ENCODE measurements around the gene SHC4.

The SHC4 gene

GRCh38 chr15:48803877-48804276, 159.8 kb downstream of the SHC4 start:
- Histone ChIP-seq H3K27ac (replicated peaks; ENCODE audit: low read length) (no peak overlapping the region), H3K36me3 (replicated peaks in 1 of 2; ENCODE audit: control insufficient read depth in 2 of 2, insufficient read depth in 2 of 2, low read length in 2 of 2) (peaks cover 1 to 19% of the 10 kb centered on the region in 2 donors), H3K9ac (ENCODE audit: low read depth, low read length, poor library complexity) (no peak overlapping the region), H3K18ac (ENCODE audit: low read length) (no peak overlapping the region), H3K23ac (ENCODE audit: low read depth, low read length, poor library complexity) (no peak overlapping the region), H2BK15ac (ENCODE audit: low read length) (no peak overlapping the region), H3K9me3 (replicated peaks in 1 of 2; ENCODE audit: control insufficient read depth in 2 of 2, insufficient read depth in 1 of 2, low read depth in 1 of 2, low read length in 2 of 2) (no peaks in the 10 kb centered on the region), H3K79me1 (ENCODE audit: low read depth, low read length) (no peaks in the 10 kb centered on the region), H3K14ac (ENCODE audit: low read length) (no peak overlapping the region), H3K4ac (ENCODE audit: low read length) (no peak overlapping the region), H2BK12ac (ENCODE audit: low read length) (no peak overlapping the region), H2BK120ac (ENCODE audit: low read depth, low read length) (no peak overlapping the region), H3K4me3 (ENCODE audit: low read length in 2 of 2) (no peak overlapping the region), H3K27me3 (ENCODE audit: control insufficient read depth in 3 of 3, insufficient read depth in 3 of 3, low read depth in 1 of 3, low read length in 3 of 3) (no peaks in the 10 kb centered on the region), H4K91ac (ENCODE audit: low read depth, low read length, poor library complexity) (no peak overlapping the region), H4K8ac (ENCODE audit: low read depth, low read length) (no peak overlapping the region), H2AFZ (ENCODE audit: low read length) (no peak overlapping the region), H3K4me1 (ENCODE audit: control insufficient read depth in 2 of 2, insufficient read depth in 1 of 2, low read depth in 1 of 2, low read length in 2 of 2) (peaks cover 0 to 2% of the 10 kb centered on the region in 2 donors), H2BK5ac (ENCODE audit: low read length) (no peak overlapping the region), H2AK5ac (ENCODE audit: low read depth, low read length) (no peak overlapping the region), H3K4me2 (ENCODE audit: insufficient read depth, low read length, poor library complexity, severe bottlenecking) (no peak overlapping the region)
- no peak for DNase-seq (ENCODE audit: low spot score)
- WGBS, 2 donors (ENCODE audit: extremely low coverage in 2 of 2, insufficient read length in 2 of 2, insufficient replicate concordance in 1 of 2) = no CpG with 5 or more reads among the region's 2 CpGs

- no peak overlapping the region for H4K91ac ChIP-seq (ENCODE audit: low read depth, low read length, poor library complexity)
- no peaks in the 10 kb centered on the region for H3K79me1 ChIP-seq (ENCODE audit: low read depth, low read length)
- no peak overlapping the region for H2BK120ac ChIP-seq (ENCODE audit: low read depth, low read length)
- H3K23ac ChIP-seq (ENCODE audit: low read depth, low read length, poor library complexity) = no peak overlapping the region
- H2BK12ac ChIP-seq (ENCODE audit: low read length) = no peak overlapping the region
- no peak overlapping the region for H2BK15ac ChIP-seq (ENCODE audit: low read length)
- no peak overlapping the region for H3K4ac ChIP-seq (ENCODE audit: low read length)
- H3K9me3 ChIP-seq (replicated peaks in 1 of 2; ENCODE audit: control insufficient read depth in 2 of 2, insufficient read depth in 1 of 2, low read depth in 1 of 2, low read length in 2 of 2) = no peaks in the 10 kb centered on the region
- no peaks in the 10 kb centered on the region for H3K27me3 ChIP-seq (ENCODE audit: control insufficient read depth in 3 of 3, insufficient read depth in 3 of 3, low read depth in 1 of 3, low read length in 3 of 3)
- H2AFZ ChIP-seq (ENCODE audit: low read length) = no peak overlapping the region
- H3K14ac ChIP-seq (ENCODE audit: low read length) = no peak overlapping the region
- no peak overlapping the region for H3K4me3 ChIP-seq (ENCODE audit: low read length in 2 of 2)
- H4K8ac ChIP-seq (ENCODE audit: low read depth, low read length) = no peak overlapping the region
- DNase-seq (ENCODE audit: low spot score) = no peak
- H2BK5ac ChIP-seq (ENCODE audit: low read length) = no peak overlapping the region
- no peak overlapping the region for H3K27ac ChIP-seq (replicated peaks; ENCODE audit: low read length)
- peaks cover 0 to 3% of the 10 kb centered on the region in 2 donors for H3K4me1 ChIP-seq (ENCODE audit: control insufficient read depth in 2 of 2, insufficient read depth in 1 of 2, low read depth in 1 of 2, low read length in 2 of 2)
- H3K4me2 ChIP-seq (ENCODE audit: insufficient read depth, low read length, poor library complexity, severe bottlenecking) = no peak overlapping the region
- H3K9ac ChIP-seq (ENCODE audit: low read depth, low read length, poor library complexity) = no peak overlapping the region
- H3K18ac ChIP-seq (ENCODE audit: low read length) = no peak overlapping the region
- H2AK5ac ChIP-seq (ENCODE audit: low read depth, low read length) = no peak overlapping the region
- H3K36me3 ChIP-seq (replicated peaks in 1 of 2; ENCODE audit: control insufficient read depth in 2 of 2, insufficient read depth in 2 of 2, low read length in 2 of 2) = peaks cover 1 to 19% of the 10 kb centered on the region in 2 donors
These were observed 160.9 kb downstream of the SHC4 start for GRCh38 chr15:48802867-48803266.

GRCh38 chr15:48802257-48802656, 161.5 kb downstream of the SHC4 start:
- no peak overlapping the region for H3K4ac ChIP-seq (ENCODE audit: low read length)
- H3K4me1 ChIP-seq (ENCODE audit: control insufficient read depth in 2 of 2, insufficient read depth in 1 of 2, low read depth in 1 of 2, low read length in 2 of 2) = peaks cover 0 to 7% of the 10 kb centered on the region in 2 donors
- H3K23ac ChIP-seq (ENCODE audit: low read depth, low read length, poor library complexity) = no peak overlapping the region
- H3K27me3 ChIP-seq (ENCODE audit: control insufficient read depth in 3 of 3, insufficient read depth in 3 of 3, low read depth in 1 of 3, low read length in 3 of 3) = no peaks in the 10 kb centered on the region
- H3K9ac ChIP-seq (ENCODE audit: low read depth, low read length, poor library complexity) = no peak overlapping the region
- peaks cover 1 to 25% of the 10 kb centered on the region in 2 donors for H3K36me3 ChIP-seq (replicated peaks in 1 of 2; ENCODE audit: control insufficient read depth in 2 of 2, insufficient read depth in 2 of 2, low read length in 2 of 2)
- no peak overlapping the region for H2BK15ac ChIP-seq (ENCODE audit: low read length)
- no CpG with 5 or more reads among the region's 3 CpGs for WGBS, 2 donors (ENCODE audit: extremely low coverage in 2 of 2, insufficient read length in 2 of 2, insufficient replicate concordance in 1 of 2)
- no peak overlapping the region for H3K18ac ChIP-seq (ENCODE audit: low read length)
- H4K8ac ChIP-seq (ENCODE audit: low read depth, low read length) = no peak overlapping the region
- H3K4me2 ChIP-seq (ENCODE audit: insufficient read depth, low read length, poor library complexity, severe bottlenecking) = no peak overlapping the region
- no peak overlapping the region for H3K14ac ChIP-seq (ENCODE audit: low read length)
- DNase-seq (ENCODE audit: low spot score) = no peak
- H3K9me3 ChIP-seq (replicated peaks in 1 of 2; ENCODE audit: control insufficient read depth in 2 of 2, insufficient read depth in 1 of 2, low read depth in 1 of 2, low read length in 2 of 2) = no peaks in the 10 kb centered on the region
- H2AFZ ChIP-seq (ENCODE audit: low read length) = no peak overlapping the region
- no peak overlapping the region for H2BK120ac ChIP-seq (ENCODE audit: low read depth, low read length)
- H3K79me1 ChIP-seq (ENCODE audit: low read depth, low read length) = no peaks in the 10 kb centered on the region
- H2AK5ac ChIP-seq (ENCODE audit: low read depth, low read length) = no peak overlapping the region
- no peak overlapping the region for H2BK5ac ChIP-seq (ENCODE audit: low read length)
- no peak overlapping the region for H4K91ac ChIP-seq (ENCODE audit: low read depth, low read length, poor library complexity)
- H3K4me3 ChIP-seq (ENCODE audit: low read length in 2 of 2) = no peak overlapping the region
- no peak overlapping the region for H2BK12ac ChIP-seq (ENCODE audit: low read length)
- H3K27ac ChIP-seq (replicated peaks; ENCODE audit: low read length) = no peak overlapping the region

GRCh38 chr15:48800811-48801455, 162.8 kb downstream of the SHC4 start:
- H3K18ac ChIP-seq (ENCODE audit: low read length) = no peak overlapping the region
- no peak overlapping the region for H2BK5ac ChIP-seq (ENCODE audit: low read length)
- H2BK120ac ChIP-seq (ENCODE audit: low read depth, low read length) = no peak overlapping the region
- DNase-seq (ENCODE audit: low spot score) = no peak
- no CpG with 5 or more reads among the region's 4 CpGs for WGBS, 2 donors (ENCODE audit: extremely low coverage in 2 of 2, insufficient read length in 2 of 2, insufficient replicate concordance in 1 of 2)
- no peak overlapping the region for H2BK15ac ChIP-seq (ENCODE audit: low read length)
- H3K4me2 ChIP-seq (ENCODE audit: insufficient read depth, low read length, poor library complexity, severe bottlenecking) = no peak overlapping the region
- H3K27me3 ChIP-seq (ENCODE audit: control insufficient read depth in 3 of 3, insufficient read depth in 3 of 3, low read depth in 1 of 3, low read length in 3 of 3) = no peaks in the 10 kb centered on the region
- H2AFZ ChIP-seq (ENCODE audit: low read length) = no peak overlapping the region
- H3K4ac ChIP-seq (ENCODE audit: low read length) = no peak overlapping the region
- H2AK5ac ChIP-seq (ENCODE audit: low read depth, low read length) = no peak overlapping the region
- H3K14ac ChIP-seq (ENCODE audit: low read length) = no peak overlapping the region
- peaks cover 1 to 38% of the 10 kb centered on the region in 2 donors for H3K36me3 ChIP-seq (replicated peaks in 1 of 2; ENCODE audit: control insufficient read depth in 2 of 2, insufficient read depth in 2 of 2, low read length in 2 of 2)
- H3K9me3 ChIP-seq (replicated peaks in 1 of 2; ENCODE audit: control insufficient read depth in 2 of 2, insufficient read depth in 1 of 2, low read depth in 1 of 2, low read length in 2 of 2) = no peaks in the 10 kb centered on the region
- no peak overlapping the region for H3K9ac ChIP-seq (ENCODE audit: low read depth, low read length, poor library complexity)
- H3K4me3 ChIP-seq (ENCODE audit: low read length in 2 of 2) = no peak overlapping the region
- H3K23ac ChIP-seq (ENCODE audit: low read depth, low read length, poor library complexity) = no peak overlapping the region
- H3K27ac ChIP-seq (replicated peaks; ENCODE audit: low read length) = no peak overlapping the region
- no peak overlapping the region for H4K91ac ChIP-seq (ENCODE audit: low read depth, low read length, poor library complexity)
- H2BK12ac ChIP-seq (ENCODE audit: low read length) = no peak overlapping the region
- H3K79me1 ChIP-seq (ENCODE audit: low read depth, low read length) = no peaks in the 10 kb centered on the region
- no peak overlapping the region for H4K8ac ChIP-seq (ENCODE audit: low read depth, low read length)
- peaks cover 0 to 7% of the 10 kb centered on the region in 2 donors for H3K4me1 ChIP-seq (ENCODE audit: control insufficient read depth in 2 of 2, insufficient read depth in 1 of 2, low read depth in 1 of 2, low read length in 2 of 2)
